Spleen (tissue), 11 donors: Measurements from ENCODE around the gene PAMR1. TPM values are rescaled to one million over a fixed set of nuclear protein-coding genes. Genes with fewer than 3 reads are reported as not detected.

ENCODE experiments used
- DNase-seq: peaks from one replicate; pipeline ENCODE4 v3.0.0-alpha.2; 2020
- H3K27ac ChIP-seq, 8 donors: fragments of 200-600 bp; sonication (generic) in 7 of 8; 1 replicate in 4 of 8; 2 replicates in 4 of 8; pipeline versions ENCODE4 v1.5.0 to v1.8.0; 2016 to 2021; ENCODE audit warnings: inconsistent platforms in 4 of 8, mild to moderate bottlenecking in 4 of 8, moderate library complexity in 1 of 8
- H3K27me3 ChIP-seq, 7 donors: fragments of 200-600 bp; sonication (generic) in 6 of 7; replicated peaks in 1 of 7; 1 replicate in 4 of 7; 2 replicates in 3 of 7; pipeline versions ENCODE4 v1.5.0 to v1.8.0; 2016 to 2021; ENCODE audit warnings: inconsistent platforms in 3 of 7, mild to moderate bottlenecking in 1 of 7
- H3K36me3 ChIP-seq, 6 donors: fragments of 200-600 bp; sonication (generic) in 5 of 6; 1 replicate in 4 of 6; 2 replicates in 2 of 6; pipeline versions ENCODE4 v1.5.0 to v1.8.0; 2016 to 2021; ENCODE audit warnings: inconsistent platforms in 2 of 6
- H3K4me1 ChIP-seq, 6 donors: fragments of 200-600 bp; sonication (generic) in 5 of 6; 1 replicate in 3 of 6; 2 replicates in 3 of 6; pipeline versions ENCODE4 v1.5.0 to v1.8.0; 2016 to 2021; ENCODE audit warnings: inconsistent platforms in 3 of 6
- H3K4me3 ChIP-seq, 8 donors: fragments of 200-600 bp; sonication (generic) in 7 of 8; 1 replicate in 4 of 8; 2 replicates in 4 of 8; pipeline versions ENCODE4 v1.5.0 to v1.8.0; 2016 to 2021; ENCODE audit warnings: inconsistent platforms in 4 of 8, mild to moderate bottlenecking in 4 of 8, moderate library complexity in 2 of 8
- H3K9me3 ChIP-seq, 8 donors: fragments of 200-600 bp; sonication (generic) in 7 of 8; 1 replicate in 4 of 8; 2 replicates in 4 of 8; pipeline versions ENCODE4 v1.5.0 to v1.8.0; 2016 to 2021; ENCODE audit warnings: inconsistent platforms in 4 of 8
- POLR2A ChIP-seq, 3 donors: fragments of 450-650 bp; IDR thresholded peaks; one replicate each; pipeline ENCODE4 v1.5.1; 2017; ENCODE audit warnings: antibody characterized with exemption in 3 of 3, mild to moderate bottlenecking in 1 of 3
- POLR2AphosphoS5 ChIP-seq, 3 donors: sonication (generic); formaldehyde crosslinking; IDR thresholded peaks; one replicate each; pipeline ENCODE4 v1.5.1; 2017; ENCODE audit warnings: antibody characterized with exemption in 3 of 3
- WGBS, 5 donors: extraction: QIAGEN DNeasy Blood & Tissue Kit in 3 of 5; methylation state at CpG; one replicate each; pipeline versions ENCODE4 v1.1.5 to v1.1.7; 2013 to 2018; 5-methylcytosine and 5-hydroxymethylcytosine counted together
- intact Hi-C: fragments of 100-400 bp; cut with DNase I; formaldehyde crosslinking; loops from one replicate; pipeline ENCODE4 v1.15.0; 2023; ENCODE audit warnings: low total_unique reads
- polyA plus RNA-seq, 3 donors: library from polyadenylated mRNA; stranded (reverse); fragments of 200-250 nt; gene quantifications; one replicate each; pipeline ENCODE4 v1.2.1, GENCODE V29; 2013
- total RNA-seq, 7 donors: library from RNA; depleted of rRNA in 3 of 7; stranded (reverse); fragments of >200 nt in 3 of 7; fragmentation: NEBNext Ultra II Directional in 4 of 7; extraction: Animal tissue kit (Norgen Biotek cat#: 25700) in 4 of 7; gene quantifications; one replicate each; pipeline versions ENCODE4 v1.1.0 to v1.2.1, GENCODE V29; 2016 to 2021
- TF ChIP-seq, protein P1 (sequence below), 11 experiments: fragments of 200-600 bp in 7 of 11; fragments of 450-650 bp in 4 of 11; sonication (generic) in 4 of 11; IDR thresholded peaks in 8 of 11; conservative IDR thresholded peaks in 3 of 11; 1 replicate in 7 of 11; 2 replicates in 4 of 11; pipeline versions ENCODE4 v1.4.0 to v1.8.0; 2016 to 2021; ENCODE audit warnings: antibody characterized with exemption in 11 of 11, inconsistent platforms in 4 of 11, mild to moderate bottlenecking in 1 of 11
- donor health status: healthy with polysubstance abuse.
- donor health status: DM: no; HTN: no; CAD: no; lungs with moderate emphysema.
- donor health status: DM: no; HTN: no; CAD: no.
- donor health status: Bipolar disorder and iron deficiency.
- donor health status: healthy.
- donor health status: DM: no; HTN: no; CAD: no.
- donor health status: DM: yes; HTN: yes; CAD: no.

Gene PAMR1
- total and polyA plus RNA-seq, 10 donors, result 1.3 to 23.6 (median 5.1) TPM

DNA sequence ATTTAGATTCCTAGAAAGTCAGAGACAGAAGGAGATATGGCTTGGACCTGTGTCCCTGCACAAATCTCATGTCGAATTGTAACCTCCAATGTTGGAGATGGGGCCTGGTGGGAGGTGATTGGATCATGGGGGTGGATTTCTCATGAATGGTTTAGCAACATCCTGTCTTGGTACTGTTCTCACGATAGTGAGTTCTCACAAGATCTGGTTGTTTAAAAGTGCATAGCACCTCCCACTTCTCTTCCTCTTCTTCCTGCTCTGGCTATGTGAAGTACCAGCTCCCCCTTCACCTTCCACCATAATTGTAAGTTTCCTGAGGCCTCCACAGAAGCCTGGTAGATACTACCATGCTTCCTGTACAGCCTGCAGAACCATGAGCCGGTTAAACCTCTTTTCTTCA is 27.6 kb upstream of the PAMR1 start:
- H3K27me3 ChIP-seq, result peaks cover 0 to 13% (median 0%) of the 10 kb centered on the region in 7 donors
- intact Hi-C loops, result no loop called here
- WGBS, 5 donors, result 53 to 72% (median 59%) methylated on average over 3 of the region's 3 CpGs
- H3K36me3 ChIP-seq, result no peaks in the 10 kb centered on the region
- TF ChIP-seq POLR2A (IDR thresholded peaks at IDR 0.05), result no peak
- TF ChIP-seq POLR2AphosphoS5 (IDR thresholded peaks at IDR 0.05), result no peak
- TF ChIP-seq, protein P1, sequence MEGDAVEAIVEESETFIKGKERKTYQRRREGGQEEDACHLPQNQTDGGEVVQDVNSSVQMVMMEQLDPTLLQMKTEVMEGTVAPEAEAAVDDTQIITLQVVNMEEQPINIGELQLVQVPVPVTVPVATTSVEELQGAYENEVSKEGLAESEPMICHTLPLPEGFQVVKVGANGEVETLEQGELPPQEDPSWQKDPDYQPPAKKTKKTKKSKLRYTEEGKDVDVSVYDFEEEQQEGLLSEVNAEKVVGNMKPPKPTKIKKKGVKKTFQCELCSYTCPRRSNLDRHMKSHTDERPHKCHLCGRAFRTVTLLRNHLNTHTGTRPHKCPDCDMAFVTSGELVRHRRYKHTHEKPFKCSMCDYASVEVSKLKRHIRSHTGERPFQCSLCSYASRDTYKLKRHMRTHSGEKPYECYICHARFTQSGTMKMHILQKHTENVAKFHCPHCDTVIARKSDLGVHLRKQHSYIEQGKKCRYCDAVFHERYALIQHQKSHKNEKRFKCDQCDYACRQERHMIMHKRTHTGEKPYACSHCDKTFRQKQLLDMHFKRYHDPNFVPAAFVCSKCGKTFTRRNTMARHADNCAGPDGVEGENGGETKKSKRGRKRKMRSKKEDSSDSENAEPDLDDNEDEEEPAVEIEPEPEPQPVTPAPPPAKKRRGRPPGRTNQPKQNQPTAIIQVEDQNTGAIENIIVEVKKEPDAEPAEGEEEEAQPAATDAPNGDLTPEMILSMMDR (IDR thresholded peaks at IDR 0.05 in 8 of 11, conservative IDR thresholded peaks at IDR 0.05 in 3 of 11), result no peak
- H3K4me1 ChIP-seq, result no peaks in the 10 kb centered on the region
- no peaks in the 10 kb centered on the region for H3K9me3 ChIP-seq
- H3K27ac ChIP-seq, result no peak overlapping the region
- DNase-seq, result no peak
- H3K4me3 ChIP-seq, result no peak overlapping the region

DNA sequence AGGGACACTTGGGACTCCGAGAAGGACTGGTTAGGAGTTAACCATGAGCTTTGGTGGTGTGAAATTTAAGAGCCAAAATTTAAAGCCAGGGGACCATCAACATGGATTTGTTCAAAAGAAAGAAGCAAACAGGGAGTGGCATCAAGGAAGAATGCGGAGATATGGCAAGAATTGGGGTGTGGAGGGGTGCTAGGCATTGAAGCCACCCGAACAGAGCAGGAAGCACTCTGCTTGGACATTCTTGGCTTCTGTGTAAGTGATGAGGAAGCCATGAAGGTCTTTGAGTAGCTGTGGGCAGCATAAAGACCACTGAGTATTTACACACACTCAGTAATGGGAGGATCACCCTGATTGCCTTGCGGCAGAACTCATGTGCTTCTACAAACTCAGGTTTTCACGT is 27.2 kb upstream of the PAMR1 start:
- no peak for TF ChIP-seq POLR2A (IDR thresholded peaks at IDR 0.05)
- TF ChIP-seq, protein P1 (IDR thresholded peaks at IDR 0.05 in 8 of 11, conservative IDR thresholded peaks at IDR 0.05 in 3 of 11), result no peak
- TF ChIP-seq POLR2AphosphoS5 (IDR thresholded peaks at IDR 0.05), result no peak
- intact Hi-C loops, result no loop called here
- Histone ChIP-seq H3K27ac (no peak overlapping the region), H3K4me3 (no peak overlapping the region), H3K9me3 (no peaks in the 10 kb centered on the region), H3K36me3 (no peaks in the 10 kb centered on the region), H3K4me1 (no peaks in the 10 kb centered on the region), H3K27me3 (peaks cover 0 to 13% (median 0%) of the 10 kb centered on the region in 7 donors)
- no peak for DNase-seq
- 73 to 96% (median 89%) methylated on average over 4 to 5 of the region's 5 CpGs for WGBS, 5 donors

DNA sequence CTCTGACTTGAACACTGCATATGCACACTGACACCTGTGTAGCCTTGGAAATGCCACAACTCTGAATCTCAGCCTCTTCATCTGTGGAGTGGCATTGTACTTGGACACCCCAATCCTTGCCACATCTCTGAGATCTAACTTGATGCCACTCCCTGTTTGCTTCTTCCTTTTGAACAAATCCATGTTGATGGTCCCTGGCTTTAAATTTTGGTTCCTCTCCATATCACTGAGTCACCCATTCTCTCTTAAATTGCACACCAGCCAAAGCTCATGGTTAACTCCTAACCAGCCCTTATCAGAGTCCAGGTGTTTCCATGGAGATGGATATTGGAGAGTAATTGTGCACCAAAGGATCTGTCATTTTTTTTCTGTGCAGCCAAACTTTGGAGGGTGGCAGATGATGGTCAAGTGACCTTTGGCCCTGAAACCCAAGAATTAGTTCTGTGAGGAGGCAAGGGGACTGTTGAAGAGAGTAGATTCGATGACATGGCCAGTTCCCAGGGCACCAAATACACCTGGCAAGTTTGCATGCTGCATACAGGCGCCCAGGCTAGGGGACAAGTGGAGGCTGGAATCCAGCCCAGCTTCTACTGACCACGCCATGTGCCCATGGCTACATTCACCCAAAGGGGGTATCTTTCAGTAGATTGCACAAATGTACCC is 25.1 kb upstream of the PAMR1 start:
- TF ChIP-seq POLR2A (IDR thresholded peaks at IDR 0.05) (no peak), POLR2AphosphoS5 (IDR thresholded peaks at IDR 0.05) (no peak)
- TF ChIP-seq, protein P1 (IDR thresholded peaks at IDR 0.05 in 8 of 11, conservative IDR thresholded peaks at IDR 0.05 in 3 of 11), result no peak
- Histone ChIP-seq H3K27ac (no peak overlapping the region), H3K27me3 (peaks cover 0 to 13% (median 0%) of the 10 kb centered on the region in 7 donors), H3K9me3 (no peaks in the 10 kb centered on the region), H3K4me3 (no peak overlapping the region), H3K36me3 (no peaks in the 10 kb centered on the region), H3K4me1 (peaks cover 0 to 7% (median 0%) of the 10 kb centered on the region in 6 donors)
- intact Hi-C loops, result no loop called here
- WGBS, 5 donors, result 76 to 85% (median 82%) methylated on average over 3 of the region's 3 CpGs
- no peak for DNase-seq

DNA sequence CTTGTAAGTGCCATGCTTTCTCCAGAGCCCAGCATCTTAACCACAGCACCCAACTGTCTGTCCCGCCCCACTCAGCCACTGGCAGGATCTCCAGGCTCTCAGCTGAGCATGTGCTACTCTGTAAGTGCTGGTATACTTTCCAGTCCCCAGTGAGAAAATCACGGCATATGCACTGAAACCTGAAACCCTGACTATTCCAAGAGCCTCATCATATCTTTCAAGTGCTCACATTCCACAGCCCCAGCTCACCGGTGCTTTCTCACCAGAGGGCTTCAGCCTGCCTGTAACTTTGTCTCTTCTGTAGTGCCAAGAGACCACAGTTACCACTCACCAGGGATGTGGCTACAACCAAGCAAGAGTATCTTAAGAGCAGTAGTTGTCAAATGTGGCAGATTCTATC is 24.4 kb upstream of the PAMR1 start:
- 51 to 74% (median 61%) methylated on average over 3 of the region's 3 CpGs for WGBS, 5 donors
- TF ChIP-seq POLR2AphosphoS5 (IDR thresholded peaks at IDR 0.05) (no peak), POLR2A (IDR thresholded peaks at IDR 0.05) (no peak)
- TF ChIP-seq, protein P1 (IDR thresholded peaks at IDR 0.05 in 8 of 11, conservative IDR thresholded peaks at IDR 0.05 in 3 of 11), result no peak
- intact Hi-C loops, result no loop called here
- no peak overlapping the region for H3K27ac ChIP-seq
- no peak overlapping the region for H3K4me3 ChIP-seq
- H3K27me3 ChIP-seq, result peaks cover 0 to 13% (median 0%) of the 10 kb centered on the region in 7 donors
- no peak for DNase-seq
- no peaks in the 10 kb centered on the region for H3K36me3 ChIP-seq
- H3K9me3 ChIP-seq, result no peaks in the 10 kb centered on the region
- peaks cover 0 to 7% (median 0%) of the 10 kb centered on the region in 6 donors for H3K4me1 ChIP-seq
